ENCODE measurements around the gene TMEM204.

DNA sequence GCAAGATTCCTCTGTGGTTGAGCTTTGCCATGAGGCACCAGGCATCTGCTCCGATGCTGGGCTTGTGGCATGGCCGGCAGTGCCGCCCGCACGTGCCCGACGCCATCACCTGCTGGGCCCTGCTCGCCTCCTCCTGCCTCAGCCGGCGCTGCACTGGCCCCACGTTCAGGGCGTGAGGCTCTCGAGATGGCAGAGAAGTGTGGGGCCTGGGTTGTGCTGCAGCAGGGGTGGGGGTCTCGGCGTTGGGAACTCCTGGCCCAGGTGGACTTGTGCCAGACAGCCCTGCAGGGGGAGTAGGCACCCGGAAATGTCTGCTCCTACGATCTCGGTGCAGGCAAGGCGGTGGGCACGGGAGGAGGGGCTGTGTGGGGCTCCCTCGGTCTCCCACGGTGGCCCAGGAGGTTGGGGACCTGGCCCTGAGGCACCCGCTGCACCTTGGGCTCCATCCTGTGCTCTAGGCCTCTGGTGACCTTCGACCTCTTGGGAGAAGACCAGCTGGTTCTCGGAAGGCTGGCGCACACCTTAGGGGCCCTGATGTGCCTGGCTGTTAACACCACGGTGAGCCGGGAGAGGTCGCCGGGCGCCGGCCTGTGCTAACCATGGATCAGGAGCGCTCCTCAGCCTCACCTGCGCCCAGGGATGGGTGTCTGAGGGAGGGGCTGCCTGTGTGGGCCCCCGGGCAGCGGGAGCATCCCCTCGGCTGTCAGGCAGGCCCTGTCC lies 26.8 kb upstream of the TMEM204 start:
- TF ChIP-seq EP300 (IDR thresholded peaks at IDR 0.05) (no peak), POLR2A (IDR thresholded peaks at IDR 0.05) (no peak)
- TF ChIP-seq, protein P1, sequence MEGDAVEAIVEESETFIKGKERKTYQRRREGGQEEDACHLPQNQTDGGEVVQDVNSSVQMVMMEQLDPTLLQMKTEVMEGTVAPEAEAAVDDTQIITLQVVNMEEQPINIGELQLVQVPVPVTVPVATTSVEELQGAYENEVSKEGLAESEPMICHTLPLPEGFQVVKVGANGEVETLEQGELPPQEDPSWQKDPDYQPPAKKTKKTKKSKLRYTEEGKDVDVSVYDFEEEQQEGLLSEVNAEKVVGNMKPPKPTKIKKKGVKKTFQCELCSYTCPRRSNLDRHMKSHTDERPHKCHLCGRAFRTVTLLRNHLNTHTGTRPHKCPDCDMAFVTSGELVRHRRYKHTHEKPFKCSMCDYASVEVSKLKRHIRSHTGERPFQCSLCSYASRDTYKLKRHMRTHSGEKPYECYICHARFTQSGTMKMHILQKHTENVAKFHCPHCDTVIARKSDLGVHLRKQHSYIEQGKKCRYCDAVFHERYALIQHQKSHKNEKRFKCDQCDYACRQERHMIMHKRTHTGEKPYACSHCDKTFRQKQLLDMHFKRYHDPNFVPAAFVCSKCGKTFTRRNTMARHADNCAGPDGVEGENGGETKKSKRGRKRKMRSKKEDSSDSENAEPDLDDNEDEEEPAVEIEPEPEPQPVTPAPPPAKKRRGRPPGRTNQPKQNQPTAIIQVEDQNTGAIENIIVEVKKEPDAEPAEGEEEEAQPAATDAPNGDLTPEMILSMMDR (IDR thresholded peaks at IDR 0.05), result no peak
